ENCODE measurements around the gene INTS11. TPM values are rescaled to one million over a fixed set of nuclear protein-coding genes. Genes with fewer than 3 reads are reported as not detected.

Gene INTS11
- total and polyA plus RNA-seq, 2 of the 8 experiments (the other 6 are each of a cell fraction or from before 2014, with no cell fraction given), result 113 to 243 TPM

DNA sequence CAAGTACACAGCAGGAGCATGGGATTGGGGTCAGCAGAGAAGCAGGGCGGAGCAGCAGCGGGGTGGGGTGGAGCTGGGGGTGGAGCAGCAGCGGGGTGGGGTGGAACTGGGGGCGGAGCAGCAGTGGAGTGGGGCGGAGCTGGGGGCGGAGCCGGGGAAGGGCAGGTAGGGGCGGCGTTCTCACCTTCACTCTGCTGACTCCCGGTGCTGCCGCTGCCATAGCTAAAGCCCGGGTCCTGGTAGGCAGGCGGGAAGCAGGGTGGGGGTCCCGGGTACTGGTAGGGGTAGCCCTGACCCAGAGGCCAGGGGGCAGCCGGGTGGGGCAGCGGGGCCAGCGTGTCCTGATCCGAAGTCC, 13.3 kb upstream of the INTS11 start:
- Histone ChIP-seq H3K4me1 (replicated peaks in 1 of 4; ENCODE audit: control insufficient read depth in 3 of 4, insufficient read depth in 4 of 4, low read length in 3 of 4) (no peaks in the 10 kb centered on the region; a peak in 1 of 7 replicates), H3K27ac (ENCODE audit: low read depth, low read length) (no peak overlapping the region), H4K20me1 (replicated peaks in 1 of 2; ENCODE audit: control insufficient read depth in 1 of 2, insufficient read depth in 2 of 2, low read length in 2 of 2) (peaks cover 14 to 32% of the 10 kb centered on the region in 2 experiments), H3K23ac (ENCODE audit: insufficient read length) (no peak overlapping the region), H3K18ac (ENCODE audit: extremely low read depth, low read length) (no peak overlapping the region), H3K79me1 (ENCODE audit: low read depth, low read length) (peaks cover 12% of the 10 kb centered on the region), H3K79me2 (ENCODE audit: control insufficient read depth in 1 of 2, insufficient read depth in 2 of 2, low read length in 2 of 2) (no peaks in the 10 kb centered on the region), H2AFZ (ENCODE audit: low read length) (no peak overlapping the region), H3K23me2 (ENCODE audit: low read depth, low read length) (no peaks in the 10 kb centered on the region; the same call in 1 of the 2 replicates), H3K27me3 (replicated peaks in 1 of 4; ENCODE audit: control insufficient read depth in 3 of 4, extremely low read depth in 1 of 4, insufficient read depth in 3 of 4, low read length in 3 of 4) (no peaks in the 10 kb centered on the region; a peak in 1 of 7 replicates), H4K8ac (ENCODE audit: extremely low read depth, insufficient read depth, low read length) (no peak overlapping the region), H2BK12ac (ENCODE audit: low read depth, low read length) (no peak overlapping the region), H3K36me3 (ENCODE audit: control insufficient read depth in 2 of 4, insufficient read depth in 4 of 4, low read length in 3 of 4) (peaks cover 2 to 44% (median 15%) of the 10 kb centered on the region in 4 experiments; a peak in 7 of 8 replicates), H3K4me2 (ENCODE audit: insufficient read depth in 1 of 2, low read depth in 2 of 2, low read length in 2 of 2) (no peak overlapping the region), H3K9me3 (ENCODE audit: insufficient read depth in 2 of 2, low read depth in 1 of 2, low read length in 1 of 2) (peaks cover 0 to 5% of the 10 kb centered on the region in 2 experiments; a peak in 1 of 4 replicates), H2BK5ac (ENCODE audit: low read depth, low read length) (no peak overlapping the region), H3K4ac (replicated peaks; ENCODE audit: insufficient read length, low read depth, low read length) (no peak overlapping the region), H3K14ac (ENCODE audit: insufficient read length) (no peak overlapping the region), H2BK15ac (ENCODE audit: low read length) (no peak overlapping the region), H3K4me3 (ENCODE audit: extremely low read depth in 1 of 4, insufficient read depth in 2 of 4, low read depth in 3 of 4, low read length in 4 of 4) (no peak overlapping the region), H2BK120ac (replicated peaks; ENCODE audit: low read depth, low read length) (no peak overlapping the region), H2BK20ac (ENCODE audit: low read length) (no peak overlapping the region), H3K9ac (replicated peaks in 1 of 4; ENCODE audit: extremely low read depth in 1 of 4, low read depth in 3 of 4, low read length in 3 of 4) (no peak overlapping the region), H2AK5ac (ENCODE audit: low read depth, low read length) (no peak overlapping the region), H4K5ac (ENCODE audit: insufficient read length, low read depth, low read length) (no peak overlapping the region), H4K91ac (replicated peaks; ENCODE audit: insufficient read length, low read length) (no peak overlapping the region), H3K56ac (replicated peaks; ENCODE audit: insufficient read length, low read depth, low read length) (no peak overlapping the region)
- ChIA-PET POLR2A (ENCODE audit: partially characterized antibody) (interaction anchor here (0.9 to 9.0 kb wide), 4 partner anchors 11 to 74 kb away, joined by 3 to 134 read pairs (median 15); no protein-coding TSS in a partner anchor), CTCF (ENCODE audit: partially characterized antibody) (interaction anchor here (0.6 to 3.2 kb wide), 7 partner anchors 8 to 66 kb away, joined by 3 to 13 read pairs (median 4); no protein-coding TSS in a partner anchor)
- no peak for FAIRE-seq
- WGBS, 2 experiments (ENCODE audit: extremely low coverage in 1 of 2, insufficient coverage in 1 of 2, insufficient read length in 1 of 2, insufficient replicate concordance in 2 of 2, low coverage in 1 of 2, low lambda C conversion rate in 2 of 2, missing lambda C conversion rate in 1 of 2), result 59% methylated on average over 6 of the region's 18 CpGs; no CpG with 5 or more reads in 1 of the 2 experiments
- TF ChIP-seq TAF1 (IDR thresholded peaks at IDR 0.05; ENCODE audit: low read depth, low read length) (0 out of 2 replicates have a peak, but pooled peaks have one; percentile 8), RNF2 (IDR thresholded peaks at IDR 0.05; ENCODE audit: borderline replicate concordance, low read depth, low read length, missing control alignments, poor library complexity, severe bottlenecking) (no peak), ZNF274 (IDR thresholded peaks at IDR 0.05; ENCODE audit: borderline replicate concordance, extremely low read depth, low read length) (no peak), SUZ12 (IDR thresholded peaks at IDR 0.05; ENCODE audit: low read length) (no peak)
- peak in 1 of 2 experiments; percentile 87 for DNase-seq (ENCODE audit: low read depth in 1 of 2, low spot score in 2 of 2)

All from H1 (cell line).